Ishikawa (cell line): ENCODE results near the gene FTMT.
A peak's percentile ranks its signal among the peaks of the same experiment; 100 is the strongest.

ENCODE experiments used
- CEBPB ChIP-seq: IDR thresholded peaks from 2 replicates; pipeline ENCODE4 v1.6.1; 2012
- CREB1 ChIP-seq: IDR thresholded peaks from 2 replicates; pipeline ENCODE4 v1.6.1; 2012; ENCODE audit warnings: low read depth
- EGR1 ChIP-seq: IDR thresholded peaks from 2 replicates; pipeline ENCODE4 v1.6.1; 2012
- EP300 ChIP-seq: IDR thresholded peaks from 2 replicates; pipeline ENCODE4 v1.6.1; 2012; ENCODE audit warnings: borderline replicate concordance
- FOXM1 ChIP-seq: IDR thresholded peaks from 2 replicates; pipeline ENCODE4 v1.6.1; 2012; ENCODE audit warnings: low read depth, borderline replicate concordance
- NFIC ChIP-seq: IDR thresholded peaks from 2 replicates; pipeline ENCODE4 v1.6.1; 2012
- RAD21 ChIP-seq: IDR thresholded peaks from 2 replicates; pipeline ENCODE4 v1.6.1; 2012; ENCODE audit warnings: low read depth
- TAF1 ChIP-seq: IDR thresholded peaks from 2 replicates; pipeline ENCODE4 v1.6.1; 2012; ENCODE audit warnings: low read depth, mild to moderate bottlenecking
- TCF12 ChIP-seq: IDR thresholded peaks from 2 replicates; pipeline ENCODE4 v1.6.1; 2012; ENCODE audit warnings: low read depth
- TEAD4 ChIP-seq: IDR thresholded peaks from 2 replicates; pipeline ENCODE4 v1.6.1; 2012
- YY1 ChIP-seq: IDR thresholded peaks from 2 replicates; pipeline ENCODE4 v1.6.1; 2012; ENCODE audit warnings: low read depth
- ZBTB7A ChIP-seq: IDR thresholded peaks from 2 replicates; pipeline ENCODE4 v1.6.1; 2012; ENCODE audit warnings: low read depth
- TF ChIP-seq, protein P1 (sequence below): IDR thresholded peaks from 2 replicates; pipeline ENCODE4 v1.6.1; 2012; ENCODE audit warnings: low read depth, mild to moderate bottlenecking
- TF ChIP-seq, protein P2 (sequence below): IDR thresholded peaks from 2 replicates; pipeline ENCODE4 v1.6.1; 2012
- TF ChIP-seq, protein P3 (sequence below): IDR thresholded peaks from 2 replicates; pipeline ENCODE4 v1.6.1; 2012

The FTMT gene

DNA sequence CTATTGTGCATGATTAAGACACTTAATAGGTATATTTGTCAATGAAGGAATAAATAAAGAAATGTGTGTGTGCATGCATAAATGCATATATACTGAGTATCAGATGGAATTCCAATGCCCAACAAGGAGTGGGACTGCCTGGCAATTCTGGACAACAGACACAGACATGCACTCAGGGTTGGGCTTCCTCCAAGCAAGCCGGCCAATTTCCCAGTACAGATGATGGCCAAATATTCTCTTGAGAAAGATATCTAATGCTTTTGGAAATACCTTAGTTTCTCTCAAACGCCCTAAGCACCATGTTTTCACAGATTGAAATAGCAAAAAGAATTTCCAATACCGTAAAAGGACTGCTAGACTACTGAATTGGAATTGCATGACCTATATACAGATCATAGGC lies 11.1 kb downstream of the FTMT start:
- no peak for TF ChIP-seq TAF1
- TF ChIP-seq NFIC, result no peak
- TF ChIP-seq, protein P1, sequence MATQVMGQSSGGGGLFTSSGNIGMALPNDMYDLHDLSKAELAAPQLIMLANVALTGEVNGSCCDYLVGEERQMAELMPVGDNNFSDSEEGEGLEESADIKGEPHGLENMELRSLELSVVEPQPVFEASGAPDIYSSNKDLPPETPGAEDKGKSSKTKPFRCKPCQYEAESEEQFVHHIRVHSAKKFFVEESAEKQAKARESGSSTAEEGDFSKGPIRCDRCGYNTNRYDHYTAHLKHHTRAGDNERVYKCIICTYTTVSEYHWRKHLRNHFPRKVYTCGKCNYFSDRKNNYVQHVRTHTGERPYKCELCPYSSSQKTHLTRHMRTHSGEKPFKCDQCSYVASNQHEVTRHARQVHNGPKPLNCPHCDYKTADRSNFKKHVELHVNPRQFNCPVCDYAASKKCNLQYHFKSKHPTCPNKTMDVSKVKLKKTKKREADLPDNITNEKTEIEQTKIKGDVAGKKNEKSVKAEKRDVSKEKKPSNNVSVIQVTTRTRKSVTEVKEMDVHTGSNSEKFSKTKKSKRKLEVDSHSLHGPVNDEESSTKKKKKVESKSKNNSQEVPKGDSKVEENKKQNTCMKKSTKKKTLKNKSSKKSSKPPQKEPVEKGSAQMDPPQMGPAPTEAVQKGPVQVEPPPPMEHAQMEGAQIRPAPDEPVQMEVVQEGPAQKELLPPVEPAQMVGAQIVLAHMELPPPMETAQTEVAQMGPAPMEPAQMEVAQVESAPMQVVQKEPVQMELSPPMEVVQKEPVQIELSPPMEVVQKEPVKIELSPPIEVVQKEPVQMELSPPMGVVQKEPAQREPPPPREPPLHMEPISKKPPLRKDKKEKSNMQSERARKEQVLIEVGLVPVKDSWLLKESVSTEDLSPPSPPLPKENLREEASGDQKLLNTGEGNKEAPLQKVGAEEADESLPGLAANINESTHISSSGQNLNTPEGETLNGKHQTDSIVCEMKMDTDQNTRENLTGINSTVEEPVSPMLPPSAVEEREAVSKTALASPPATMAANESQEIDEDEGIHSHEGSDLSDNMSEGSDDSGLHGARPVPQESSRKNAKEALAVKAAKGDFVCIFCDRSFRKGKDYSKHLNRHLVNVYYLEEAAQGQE, result no peak
- TF ChIP-seq EGR1, result no peak
- TF ChIP-seq FOXM1, result no peak
- TF ChIP-seq, protein P2, sequence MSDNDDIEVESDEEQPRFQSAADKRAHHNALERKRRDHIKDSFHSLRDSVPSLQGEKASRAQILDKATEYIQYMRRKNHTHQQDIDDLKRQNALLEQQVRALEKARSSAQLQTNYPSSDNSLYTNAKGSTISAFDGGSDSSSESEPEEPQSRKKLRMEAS, result no peak
- TF ChIP-seq TEAD4, result no peak

DNA sequence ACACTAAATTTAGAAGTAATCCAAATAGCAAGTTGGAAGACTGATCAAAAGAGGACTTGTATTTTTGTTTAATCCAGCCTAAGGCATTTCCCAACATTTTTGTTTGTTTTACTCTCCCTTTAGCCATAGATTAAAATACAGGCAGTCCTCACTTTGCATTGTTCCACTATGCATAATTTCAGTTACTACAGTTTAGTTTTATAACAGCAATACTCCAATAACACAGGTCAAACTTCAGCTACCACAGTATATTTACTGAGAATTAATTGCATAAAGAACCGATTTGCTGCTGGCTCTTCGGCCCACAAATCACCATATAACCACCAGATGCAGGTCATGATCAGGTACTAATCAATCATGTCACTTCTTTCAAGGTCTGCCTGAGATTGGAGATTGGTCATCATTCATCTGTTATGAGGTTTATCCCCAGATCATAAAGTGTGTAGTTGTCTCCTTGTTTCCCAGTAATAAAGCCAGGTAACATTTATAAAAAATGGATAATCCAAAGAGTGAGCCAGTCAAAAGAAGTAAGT lies 12.1 kb downstream of the FTMT start:
- TF ChIP-seq CREB1, result no peak
- TF ChIP-seq EGR1, result no peak
- no peak for TF ChIP-seq ZBTB7A
- TF ChIP-seq, protein P2, result no peak
- TF ChIP-seq EP300, result no peak
- TF ChIP-seq TEAD4, result no peak
- TF ChIP-seq YY1, result no peak
- no peak for TF ChIP-seq RAD21
- TF ChIP-seq CEBPB, result no peak
- no peak for TF ChIP-seq FOXM1
- TF ChIP-seq, protein P1, result no peak
- TF ChIP-seq TAF1, result no peak
- no peak for TF ChIP-seq TCF12
- TF ChIP-seq NFIC, result no peak
- TF ChIP-seq, protein P3, sequence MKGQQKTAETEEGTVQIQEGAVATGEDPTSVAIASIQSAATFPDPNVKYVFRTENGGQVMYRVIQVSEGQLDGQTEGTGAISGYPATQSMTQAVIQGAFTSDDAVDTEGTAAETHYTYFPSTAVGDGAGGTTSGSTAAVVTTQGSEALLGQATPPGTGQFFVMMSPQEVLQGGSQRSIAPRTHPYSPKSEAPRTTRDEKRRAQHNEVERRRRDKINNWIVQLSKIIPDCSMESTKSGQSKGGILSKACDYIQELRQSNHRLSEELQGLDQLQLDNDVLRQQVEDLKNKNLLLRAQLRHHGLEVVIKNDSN, result no peak

DNA sequence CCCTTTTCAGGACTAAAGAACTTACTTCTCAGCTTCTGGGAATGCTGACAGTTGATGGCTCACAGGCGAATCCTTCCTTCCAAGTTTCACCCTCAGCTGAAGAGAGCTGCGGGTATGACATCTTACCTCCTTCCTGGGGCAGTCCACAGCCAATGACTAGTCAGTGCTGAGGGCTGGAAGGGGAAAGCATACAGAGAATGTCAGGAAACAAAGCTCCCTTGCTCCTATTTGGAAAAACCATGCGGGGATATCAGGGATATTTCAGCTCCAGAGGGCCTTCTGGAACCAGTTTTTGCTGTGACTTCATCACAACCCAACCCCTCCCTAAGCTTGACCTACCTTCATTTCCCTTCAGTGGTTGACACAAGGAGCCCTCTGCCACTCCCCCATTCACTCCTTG lies 15.7 kb downstream of the FTMT start:
- TF ChIP-seq, protein P1, result no peak
- TF ChIP-seq TAF1, result no peak
- TF ChIP-seq FOXM1, result no peak
- TF ChIP-seq TCF12, result no peak
- TF ChIP-seq, protein P2, result no peak
- TF ChIP-seq EGR1, result no peak
- TF ChIP-seq RAD21, result no peak
- TF ChIP-seq EP300, result no peak
- TF ChIP-seq NFIC, result no peak
- TF ChIP-seq YY1, result no peak
- TF ChIP-seq, protein P3, result no peak
- TF ChIP-seq TEAD4, result no peak
- TF ChIP-seq ZBTB7A, result no peak
- TF ChIP-seq CREB1, result no peak
- no peak for TF ChIP-seq CEBPB

DNA sequence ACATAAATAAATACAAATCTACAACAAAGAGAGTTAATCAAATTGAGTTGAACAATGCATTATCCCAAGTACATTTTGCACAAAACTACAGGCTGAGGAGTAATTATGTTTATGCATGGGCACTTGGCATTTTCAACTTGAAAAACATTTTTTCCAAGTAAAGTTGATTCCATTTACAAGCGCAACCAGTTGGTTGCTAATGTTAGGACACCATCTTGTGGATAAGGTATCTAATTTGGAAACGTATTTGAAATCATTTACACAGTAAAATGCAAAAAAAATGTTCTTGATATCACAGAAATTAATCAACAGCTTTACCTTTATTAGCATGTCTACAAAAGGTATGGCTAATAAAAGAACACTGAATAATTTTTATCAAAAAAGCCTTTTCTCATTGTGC lies 18.8 kb downstream of the FTMT start:
- TF ChIP-seq RAD21 (peak; percentile 44), EP300 (no peak), NFIC (no peak), ZBTB7A (no peak)

DNA sequence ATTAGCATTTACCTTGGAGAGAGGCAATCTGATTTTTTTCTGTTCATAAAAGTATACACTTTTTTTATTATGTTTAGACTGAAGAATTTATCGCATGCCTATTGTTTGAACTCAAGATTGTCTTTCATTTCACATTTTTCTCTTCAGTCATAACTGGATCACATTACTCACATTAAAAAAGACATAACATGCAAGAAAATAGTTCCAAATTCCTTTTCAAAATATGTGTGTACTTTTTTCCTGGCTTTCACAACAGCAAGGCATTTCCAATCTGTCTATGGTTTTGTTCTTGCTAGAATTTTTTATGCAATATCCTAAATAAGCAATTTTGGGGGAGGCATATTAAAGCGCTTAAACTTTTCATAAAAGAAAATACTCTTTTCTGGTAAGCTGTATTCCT lies 21.2 kb downstream of the FTMT start:
- TF ChIP-seq RAD21 (no peak), EGR1 (no peak), TCF12 (no peak), YY1 (no peak), CEBPB (no peak), CREB1 (no peak), ZBTB7A (no peak)
- TF ChIP-seq, protein P1, result no peak
